Osteoblast (primary cell): ENCODE data around the gene RYK. TPM values are rescaled to one million over a fixed set of nuclear protein-coding genes. Genes with fewer than 3 reads are reported as not detected.

Experiments used
- DNase-seq: peaks from one replicate; pipeline ENCODE4 v3.0.0; 2011; ENCODE audit warnings: low spot score, mixed read lengths; ENCODE audit not compliant: insufficient read length; ENCODE audit errors: missing footprints
- H2AFZ ChIP-seq: 2 replicates; pipeline ENCODE4 v1.6.0; 2011; ENCODE audit warnings: mild to moderate bottlenecking, low read length
- H3K27ac ChIP-seq: 2 replicates; pipeline ENCODE4 v1.5.1; 2011; ENCODE audit warnings: mild to moderate bottlenecking, low read depth, low read length, moderate library complexity
- H3K27me3 ChIP-seq: 2 replicates; pipeline ENCODE4 v1.6.0; 2012; ENCODE audit warnings: mild to moderate bottlenecking, control low read depth, inconsistent platforms, low read length, moderate library complexity; ENCODE audit not compliant: insufficient read depth
- H3K36me3 ChIP-seq: 2 replicates; pipeline ENCODE4 v1.5.1; 2011; ENCODE audit warnings: mild to moderate bottlenecking, low read length, control low read depth, moderate library complexity; ENCODE audit not compliant: insufficient read depth
- H3K4me1 ChIP-seq: 2 replicates; pipeline ENCODE4 v1.5.1; 2011; ENCODE audit warnings: mild to moderate bottlenecking, low read length, control low read depth, moderate library complexity; ENCODE audit not compliant: insufficient read depth
- H3K4me2 ChIP-seq: 2 replicates; pipeline ENCODE4 v1.6.0; 2011; ENCODE audit warnings: mild to moderate bottlenecking, low read length; ENCODE audit not compliant: insufficient read depth
- H3K4me3 ChIP-seq: fragments of 200-600 bp; sonication (generic); 3 replicates; pipeline ENCODE4 v1.5.1; 2012; ENCODE audit warnings: mild to moderate bottlenecking, low read length, inconsistent platforms; ENCODE audit not compliant: insufficient read depth
- H3K79me2 ChIP-seq: 2 replicates; pipeline ENCODE4 v1.6.0; 2012; ENCODE audit warnings: mild to moderate bottlenecking, low read length, control low read depth, inconsistent platforms; ENCODE audit not compliant: insufficient read depth
- H3K9me3 ChIP-seq: 2 replicates; pipeline ENCODE4 v1.5.1; 2011; ENCODE audit warnings: low read depth, low read length, control low read depth
- H4K20me1 ChIP-seq: 2 replicates; pipeline ENCODE4 v1.6.0; 2012; ENCODE audit warnings: mild to moderate bottlenecking, low read length, control low read depth; ENCODE audit not compliant: insufficient read depth
- CTCF ChIP-seq: IDR thresholded peaks from 2 replicates; pipeline ENCODE4 v1.5.1; 2011; ENCODE audit warnings: mild to moderate bottlenecking, low read depth, low read length, moderate library complexity; ENCODE audit errors: extremely low read depth
- total RNA-seq: library from RNA; depleted of rRNA; stranded (reverse); fragments of >200 nt; gene quantifications from 2 replicates; pipeline ENCODE4 v1.2.3, GENCODE V29; 2012

Gene RYK
- total RNA-seq, 1 donor = 117 TPM

- Histone ChIP-seq H3K4me1 (peaks cover 16% of the 10 kb centered on the region), H3K4me3 (no peak overlapping the region)
These were observed 7.7 kb downstream of the RYK start for GRCh38 chr3:134242649-134243617.

DNA sequence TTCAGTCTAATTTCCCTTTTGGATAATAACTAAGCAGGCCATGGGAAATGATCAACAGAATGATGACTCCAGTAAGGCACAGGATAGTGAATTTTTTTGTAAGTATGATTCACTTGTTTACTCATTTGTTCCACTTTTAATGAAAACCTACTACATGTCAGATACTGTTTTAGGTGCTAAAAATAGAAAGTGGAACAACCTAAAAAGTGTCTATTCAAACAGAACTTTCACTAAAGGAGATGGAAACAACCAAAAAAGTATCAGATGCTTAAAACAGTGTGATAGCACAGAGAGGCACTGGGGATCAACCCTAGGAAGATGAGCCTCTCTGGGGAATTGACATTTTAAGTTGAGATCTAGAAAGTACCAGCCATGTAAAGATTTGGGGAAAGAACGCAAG lies 11.1 kb downstream of the RYK start:
- H2AFZ ChIP-seq = no peak overlapping the region
- no peak for TF ChIP-seq CTCF
- no peak overlapping the region for H3K4me3 ChIP-seq
- H3K79me2 ChIP-seq = peaks cover 98% of the 10 kb centered on the region
- H3K36me3 ChIP-seq = no peaks in the 10 kb centered on the region
- H3K4me1 ChIP-seq = peaks cover 24% of the 10 kb centered on the region
- H3K27me3 ChIP-seq = no peaks in the 10 kb centered on the region
- no peaks in the 10 kb centered on the region for H3K9me3 ChIP-seq
- no peak for DNase-seq
- no peak overlapping the region for H3K27ac ChIP-seq
- H3K4me2 ChIP-seq = no peak overlapping the region
- peaks cover 85% of the 10 kb centered on the region for H4K20me1 ChIP-seq

More at GRCh38 chr3:134242649-134243617, 7.7 kb downstream of the RYK start:
- Histone ChIP-seq H3K36me3 (no peaks in the 10 kb centered on the region), H3K79me2 (peaks cover 99% of the 10 kb centered on the region), H2AFZ (no peak overlapping the region), H4K20me1 (peaks cover 78% of the 10 kb centered on the region), H3K4me2 (peak overlapping the region; percentile 58), H3K27ac (no peak overlapping the region), H3K9me3 (no peaks in the 10 kb centered on the region), H3K27me3 (no peaks in the 10 kb centered on the region)
- peak; percentile 63 for DNase-seq
- no peak for TF ChIP-seq CTCF

DNA sequence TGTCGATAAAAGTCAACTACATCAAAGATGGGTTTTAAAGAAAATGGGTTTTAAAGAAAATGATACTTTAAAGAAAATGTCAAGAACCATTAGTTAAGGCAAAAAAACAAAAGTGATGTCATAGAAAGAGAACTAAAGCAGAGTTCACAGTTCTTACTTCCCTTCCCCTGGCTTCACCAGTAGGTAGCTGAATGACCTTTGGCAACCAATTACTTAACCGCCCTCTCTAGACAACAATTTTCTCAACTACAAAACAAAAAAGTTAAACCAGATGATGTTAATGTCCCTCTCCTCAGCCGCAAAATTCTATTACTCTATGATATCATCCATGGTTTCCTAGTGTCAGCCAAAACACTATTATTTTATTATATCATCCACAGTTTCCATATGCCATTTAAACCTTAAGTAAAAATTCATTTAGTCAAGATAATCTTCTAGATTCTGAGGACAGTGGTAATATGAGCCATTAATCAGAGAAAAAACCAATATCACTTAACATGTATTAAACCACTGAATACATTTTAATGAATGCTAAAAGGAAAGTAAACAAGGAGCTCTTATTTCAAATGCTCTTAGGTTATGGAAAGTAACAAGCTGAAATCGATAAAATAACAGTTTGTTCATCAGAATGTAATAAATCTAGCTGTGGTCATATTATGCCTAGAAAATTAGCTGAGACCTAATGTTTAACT lies 13.1 kb downstream of the RYK start:
- peaks cover 96% of the 10 kb centered on the region for H3K79me2 ChIP-seq
- no peak overlapping the region for H3K27ac ChIP-seq
- H3K27me3 ChIP-seq = no peaks in the 10 kb centered on the region
- DNase-seq = no peak
- H2AFZ ChIP-seq = no peak overlapping the region
- H3K4me2 ChIP-seq = no peak overlapping the region
- H3K36me3 ChIP-seq = no peaks in the 10 kb centered on the region
- H4K20me1 ChIP-seq = peaks cover 74% of the 10 kb centered on the region
- H3K4me3 ChIP-seq = no peak overlapping the region
- peaks cover 14% of the 10 kb centered on the region for H3K4me1 ChIP-seq
- TF ChIP-seq CTCF = no peak
- H3K9me3 ChIP-seq = no peaks in the 10 kb centered on the region
